ENCODE results near the gene SOD2. TPM values are rescaled to one million over a fixed set of nuclear protein-coding genes. Genes with fewer than 3 reads are reported as not detected.

Gene SOD2
- total and polyA plus RNA-seq, 2 of the 13 experiments (the other 11 are each of a cell fraction or from before 2014, with no cell fraction given): 304 to 309 TPM

DNA sequence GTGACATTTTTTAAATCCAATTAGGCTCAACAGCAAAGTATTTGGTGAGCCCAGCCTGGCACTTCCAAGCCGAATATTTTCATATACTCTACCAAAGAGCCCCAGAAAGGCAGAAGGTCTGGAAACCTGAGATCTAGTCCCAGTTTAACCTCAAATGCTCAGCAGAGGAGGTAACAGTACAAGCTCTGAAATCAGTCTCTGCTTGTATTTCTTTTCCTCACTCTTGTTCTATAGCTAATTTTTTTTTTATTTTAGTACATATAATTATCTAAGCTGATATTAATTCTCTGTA, 9.1 kb downstream of the SOD2 start:
- no TSS peak for BruUV-seq (replicated peaks)
- no peaks in the 10 kb centered on the region for H3K9me3 ChIP-seq (ENCODE audit: low read length)
- H3K4me3 ChIP-seq (replicated peaks in 1 of 3; ENCODE audit: insufficient read depth in 1 of 3, low read depth in 2 of 3, low read length in 3 of 3): no peak overlapping the region
- H2AFZ ChIP-seq (ENCODE audit: low read length): no peak overlapping the region
- peak overlapping the region; percentile 9; the same call in 1 of the 2 replicates for H3K9ac ChIP-seq (ENCODE audit: insufficient read depth, low read depth, low read length)
- H3K4me2 ChIP-seq (ENCODE audit: low read depth, low read length): no peak overlapping the region
- ATAC-seq (no peak), FAIRE-seq (no peak), DNase-seq (ENCODE audit: low spot score) (no peak)
- ChIA-PET POLR2A (interaction anchor here (2.7 kb wide), 1 partner anchor 9 kb away, joined by 14 read pairs; the partner anchor contains the start of gene SOD2), CTCF (ENCODE audit: low intra/inter-chr PET ratio, low total read pairs) (no interaction called here)
- in situ Hi-C loops (cut with HindIII; ENCODE audit: extremely low pct_ligation_motif_present, low pct_unique_long_range_greater_than_20kb): no loop called here
- intact Hi-C loops (cut with micrococcal nuclease; ENCODE audit: unreplicated experiment): no loop called here
- H3K4me1 ChIP-seq (ENCODE audit: insufficient read depth, low read length): peaks cover 46% of the 10 kb centered on the region
- H4K20me1 ChIP-seq (ENCODE audit: insufficient read depth, low read length): peaks cover 28% of the 10 kb centered on the region
- 87% methylated on average over 1 of the region's 1 CpG for WGBS (ENCODE audit: low lambda C conversion rate)
- peaks cover 42% of the 10 kb centered on the region for H3K79me2 ChIP-seq (ENCODE audit: insufficient read depth, low read length)
- peaks cover 22 to 87% of the 10 kb centered on the region in 2 experiments for H3K36me3 ChIP-seq (replicated peaks in 1 of 2; ENCODE audit: control insufficient read depth in 1 of 2, insufficient read depth in 2 of 2, low read length in 2 of 2)
- H3K27ac ChIP-seq (ENCODE audit: extremely low read length, insufficient read depth, low read length): no peak overlapping the region
- no peaks in the 10 kb centered on the region for H3K27me3 ChIP-seq (ENCODE audit: control insufficient read depth in 1 of 2, insufficient read depth in 2 of 2, low read length in 2 of 2)
- peak; percentile 97 for TF ChIP-seq ZNF709 (CRISPR knock-in tag; IDR thresholded peaks at IDR 0.05)
- TF ChIP-seq ZNF737 (CRISPR knock-in tag; IDR thresholded peaks at IDR 0.05; ENCODE audit: borderline replicate concordance): no peak

DNA sequence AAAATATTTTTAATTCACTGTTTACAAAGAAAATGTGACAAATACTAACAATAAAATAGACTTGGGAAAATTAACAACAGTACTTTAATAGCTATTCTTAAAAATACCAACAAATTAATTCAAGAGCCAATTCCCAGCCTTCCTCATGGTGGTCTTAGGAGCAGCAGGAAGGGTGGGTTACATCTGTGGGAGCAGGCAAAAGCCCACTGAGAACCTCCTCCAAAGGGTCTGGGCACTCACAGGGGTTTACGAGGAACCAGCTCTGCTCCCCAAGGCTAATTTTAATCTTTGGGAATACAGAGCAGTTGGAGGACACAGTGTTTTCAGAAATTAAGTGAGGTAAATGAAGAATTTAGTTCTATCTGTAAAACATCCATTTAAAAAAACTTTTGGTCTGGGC, 10.2 kb downstream of the SOD2 start:
- H3K9me3 ChIP-seq (ENCODE audit: low read length): no peaks in the 10 kb centered on the region
- H3K4me1 ChIP-seq (ENCODE audit: insufficient read depth, low read length): peaks cover 35% of the 10 kb centered on the region
- no peak overlapping the region for H3K4me3 ChIP-seq (replicated peaks in 1 of 3; ENCODE audit: insufficient read depth in 1 of 3, low read depth in 2 of 3, low read length in 3 of 3)
- H3K27me3 ChIP-seq (ENCODE audit: control insufficient read depth in 1 of 2, insufficient read depth in 2 of 2, low read length in 2 of 2): no peaks in the 10 kb centered on the region
- CTCF ChIA-PET (ENCODE audit: low intra/inter-chr PET ratio, low total read pairs): no interaction called here
- no peak overlapping the region for H3K27ac ChIP-seq (ENCODE audit: extremely low read length, insufficient read depth, low read length)
- H3K79me2 ChIP-seq (ENCODE audit: insufficient read depth, low read length): peaks cover 31% of the 10 kb centered on the region
- POLR2A ChIA-PET: interaction anchor here (1.2 to 2.7 kb wide), 4 partner anchors 9 to 79 kb away, joined by 3 to 14 read pairs (median 5); partner anchors contain the start of genes ACAT2, SOD2 and WTAP
- WGBS (ENCODE audit: low lambda C conversion rate): 93% methylated on average over 1 of the region's 1 CpG
- H3K9ac ChIP-seq (ENCODE audit: insufficient read depth, low read depth, low read length): no peak overlapping the region
- peaks cover 21 to 77% of the 10 kb centered on the region in 2 experiments for H3K36me3 ChIP-seq (replicated peaks in 1 of 2; ENCODE audit: control insufficient read depth in 1 of 2, insufficient read depth in 2 of 2, low read length in 2 of 2)
- FAIRE-seq (no peak), ATAC-seq (no peak), DNase-seq (ENCODE audit: low spot score) (no peak)
- peaks cover 29% of the 10 kb centered on the region for H4K20me1 ChIP-seq (ENCODE audit: insufficient read depth, low read length)
- no peak overlapping the region for H3K4me2 ChIP-seq (ENCODE audit: low read depth, low read length)
- intact Hi-C loops (cut with micrococcal nuclease; ENCODE audit: unreplicated experiment) (no loop called here), in situ Hi-C loops (cut with HindIII; ENCODE audit: extremely low pct_ligation_motif_present, low pct_unique_long_range_greater_than_20kb) (no loop called here)
- no peak overlapping the region for H2AFZ ChIP-seq (ENCODE audit: low read length)
- BruUV-seq (replicated peaks): no TSS peak
- TF ChIP-seq STAT5B (CRISPR knock-in tag; IDR thresholded peaks at IDR 0.05) (no peak), ZNF543 (CRISPR knock-in tag; IDR thresholded peaks at IDR 0.05) (no peak), PITX1 (CRISPR knock-in tag; IDR thresholded peaks at IDR 0.05) (no peak), NFRKB (IDR thresholded peaks at IDR 0.05) (no peak), ZNF446 (CRISPR knock-in tag; IDR thresholded peaks at IDR 0.05) (no peak), ZNF441 (CRISPR knock-in tag; IDR thresholded peaks at IDR 0.05; ENCODE audit: borderline replicate concordance) (no peak), TCF7 (IDR thresholded peaks at IDR 0.05; ENCODE audit: low read depth) (no peak)
- TF ChIP-seq, protein P1, sequence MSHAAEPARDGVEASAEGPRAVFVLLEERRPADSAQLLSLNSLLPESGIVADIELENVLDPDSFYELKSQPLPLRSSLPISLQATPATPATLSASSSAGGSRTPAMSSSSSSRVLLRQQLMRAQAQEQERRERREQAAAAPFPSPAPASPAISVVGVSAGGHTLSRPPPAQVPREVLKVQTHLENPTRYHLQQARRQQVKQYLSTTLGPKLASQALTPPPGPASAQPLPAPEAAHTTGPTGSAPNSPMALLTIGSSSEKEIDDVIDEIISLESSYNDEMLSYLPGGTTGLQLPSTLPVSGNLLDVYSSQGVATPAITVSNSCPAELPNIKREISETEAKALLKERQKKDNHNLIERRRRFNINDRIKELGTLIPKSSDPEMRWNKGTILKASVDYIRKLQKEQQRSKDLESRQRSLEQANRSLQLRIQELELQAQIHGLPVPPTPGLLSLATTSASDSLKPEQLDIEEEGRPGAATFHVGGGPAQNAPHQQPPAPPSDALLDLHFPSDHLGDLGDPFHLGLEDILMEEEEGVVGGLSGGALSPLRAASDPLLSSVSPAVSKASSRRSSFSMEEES (CRISPR knock-in tag; IDR thresholded peaks at IDR 0.05): no peak
- TF ChIP-seq, protein P2, sequence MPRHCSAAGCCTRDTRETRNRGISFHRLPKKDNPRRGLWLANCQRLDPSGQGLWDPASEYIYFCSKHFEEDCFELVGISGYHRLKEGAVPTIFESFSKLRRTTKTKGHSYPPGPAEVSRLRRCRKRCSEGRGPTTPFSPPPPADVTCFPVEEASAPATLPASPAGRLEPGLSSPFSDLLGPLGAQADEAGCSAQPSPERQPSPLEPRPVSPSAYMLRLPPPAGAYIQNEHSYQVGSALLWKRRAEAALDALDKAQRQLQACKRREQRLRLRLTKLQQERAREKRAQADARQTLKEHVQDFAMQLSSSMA (CRISPR knock-in tag; IDR thresholded peaks at IDR 0.05): no peak
- TF ChIP-seq, protein P3, sequence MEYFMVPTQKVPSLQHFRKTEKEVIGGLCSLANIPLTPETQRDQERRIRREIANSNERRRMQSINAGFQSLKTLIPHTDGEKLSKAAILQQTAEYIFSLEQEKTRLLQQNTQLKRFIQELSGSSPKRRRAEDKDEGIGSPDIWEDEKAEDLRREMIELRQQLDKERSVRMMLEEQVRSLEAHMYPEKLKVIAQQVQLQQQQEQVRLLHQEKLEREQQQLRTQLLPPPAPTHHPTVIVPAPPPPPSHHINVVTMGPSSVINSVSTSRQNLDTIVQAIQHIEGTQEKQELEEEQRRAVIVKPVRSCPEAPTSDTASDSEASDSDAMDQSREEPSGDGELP (IDR thresholded peaks at IDR 0.05; ENCODE audit: borderline replicate concordance, low read depth): no peak
- TF ChIP-seq, protein P4, sequence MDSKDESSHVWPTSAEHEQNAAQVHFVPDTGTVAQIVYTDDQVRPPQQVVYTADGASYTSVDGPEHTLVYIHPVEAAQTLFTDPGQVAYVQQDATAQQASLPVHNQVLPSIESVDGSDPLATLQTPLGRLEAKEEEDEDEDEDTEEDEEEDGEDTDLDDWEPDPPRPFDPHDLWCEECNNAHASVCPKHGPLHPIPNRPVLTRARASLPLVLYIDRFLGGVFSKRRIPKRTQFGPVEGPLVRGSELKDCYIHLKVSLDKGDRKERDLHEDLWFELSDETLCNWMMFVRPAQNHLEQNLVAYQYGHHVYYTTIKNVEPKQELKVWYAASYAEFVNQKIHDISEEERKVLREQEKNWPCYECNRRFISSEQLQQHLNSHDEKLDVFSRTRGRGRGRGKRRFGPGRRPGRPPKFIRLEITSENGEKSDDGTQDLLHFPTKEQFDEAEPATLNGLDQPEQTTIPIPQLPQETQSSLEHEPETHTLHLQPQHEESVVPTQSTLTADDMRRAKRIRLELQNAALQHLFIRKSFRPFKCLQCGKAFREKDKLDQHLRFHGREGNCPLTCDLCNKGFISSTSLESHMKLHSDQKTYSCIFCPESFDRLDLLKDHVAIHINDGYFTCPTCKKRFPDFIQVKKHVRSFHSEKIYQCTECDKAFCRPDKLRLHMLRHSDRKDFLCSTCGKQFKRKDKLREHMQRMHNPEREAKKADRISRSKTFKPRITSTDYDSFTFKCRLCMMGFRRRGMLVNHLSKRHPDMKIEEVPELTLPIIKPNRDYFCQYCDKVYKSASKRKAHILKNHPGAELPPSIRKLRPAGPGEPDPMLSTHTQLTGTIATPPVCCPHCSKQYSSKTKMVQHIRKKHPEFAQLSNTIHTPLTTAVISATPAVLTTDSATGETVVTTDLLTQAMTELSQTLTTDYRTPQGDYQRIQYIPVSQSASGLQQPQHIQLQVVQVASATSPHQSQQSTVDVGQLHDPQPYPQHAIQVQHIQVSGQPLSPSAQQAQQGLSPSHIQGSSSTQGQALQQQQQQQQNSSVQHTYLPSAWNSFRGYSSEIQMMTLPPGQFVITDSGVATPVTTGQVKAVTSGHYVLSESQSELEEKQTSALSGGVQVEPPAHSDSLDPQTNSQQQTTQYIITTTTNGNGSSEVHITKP (CRISPR knock-in tag; IDR thresholded peaks at IDR 0.05; ENCODE audit: low read depth): no peak
